ENCODE results near the gene SLC9A3.

The SLC9A3 gene

DNA sequence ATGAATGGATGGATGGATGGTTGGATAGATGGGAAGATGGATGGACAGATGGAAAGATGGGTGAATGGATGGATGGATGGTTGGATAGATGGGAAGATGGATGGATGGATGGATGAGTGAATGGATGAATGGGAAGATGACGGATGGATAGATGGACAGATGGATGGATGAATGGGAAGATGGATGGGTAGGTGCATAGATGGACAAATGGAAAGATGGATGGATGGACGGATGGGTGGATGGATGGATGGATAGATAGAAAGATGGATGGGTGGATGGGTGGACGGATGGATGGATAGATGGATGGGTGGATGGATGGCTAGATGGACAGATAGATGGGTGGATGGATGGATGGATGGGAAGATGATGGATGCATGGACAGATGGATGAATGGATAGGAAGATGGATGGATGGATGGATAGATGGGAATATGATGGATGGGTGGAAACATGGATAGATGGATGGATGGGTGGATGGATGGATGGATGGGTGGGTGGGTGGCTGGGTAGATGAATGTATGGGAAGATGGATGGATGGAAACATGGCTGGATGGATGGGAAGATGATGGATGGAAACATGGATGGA is 97.8 kb downstream of the SLC9A3 start:
- TF ChIP-seq, protein P1, sequence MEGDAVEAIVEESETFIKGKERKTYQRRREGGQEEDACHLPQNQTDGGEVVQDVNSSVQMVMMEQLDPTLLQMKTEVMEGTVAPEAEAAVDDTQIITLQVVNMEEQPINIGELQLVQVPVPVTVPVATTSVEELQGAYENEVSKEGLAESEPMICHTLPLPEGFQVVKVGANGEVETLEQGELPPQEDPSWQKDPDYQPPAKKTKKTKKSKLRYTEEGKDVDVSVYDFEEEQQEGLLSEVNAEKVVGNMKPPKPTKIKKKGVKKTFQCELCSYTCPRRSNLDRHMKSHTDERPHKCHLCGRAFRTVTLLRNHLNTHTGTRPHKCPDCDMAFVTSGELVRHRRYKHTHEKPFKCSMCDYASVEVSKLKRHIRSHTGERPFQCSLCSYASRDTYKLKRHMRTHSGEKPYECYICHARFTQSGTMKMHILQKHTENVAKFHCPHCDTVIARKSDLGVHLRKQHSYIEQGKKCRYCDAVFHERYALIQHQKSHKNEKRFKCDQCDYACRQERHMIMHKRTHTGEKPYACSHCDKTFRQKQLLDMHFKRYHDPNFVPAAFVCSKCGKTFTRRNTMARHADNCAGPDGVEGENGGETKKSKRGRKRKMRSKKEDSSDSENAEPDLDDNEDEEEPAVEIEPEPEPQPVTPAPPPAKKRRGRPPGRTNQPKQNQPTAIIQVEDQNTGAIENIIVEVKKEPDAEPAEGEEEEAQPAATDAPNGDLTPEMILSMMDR (IDR thresholded peaks at IDR 0.05; ENCODE audit: low read depth, low read length, missing control alignments) = no peak
- no peak overlapping the region for H3K4me3 ChIP-seq (replicated peaks; ENCODE audit: low read depth, low read length)
- DNase-seq (ENCODE audit: extremely low read depth, low read depth) = no peak

- no peak for DNase-seq (ENCODE audit: extremely low read depth, low read depth)
- H3K4me3 ChIP-seq (replicated peaks; ENCODE audit: low read depth, low read length) = no peak overlapping the region
- TF ChIP-seq, protein P1 (IDR thresholded peaks at IDR 0.05; ENCODE audit: low read depth, low read length, missing control alignments) = no peak
Measured at GRCh38 chr5:425714-426113, 98.5 kb downstream of the SLC9A3 start.

DNA sequence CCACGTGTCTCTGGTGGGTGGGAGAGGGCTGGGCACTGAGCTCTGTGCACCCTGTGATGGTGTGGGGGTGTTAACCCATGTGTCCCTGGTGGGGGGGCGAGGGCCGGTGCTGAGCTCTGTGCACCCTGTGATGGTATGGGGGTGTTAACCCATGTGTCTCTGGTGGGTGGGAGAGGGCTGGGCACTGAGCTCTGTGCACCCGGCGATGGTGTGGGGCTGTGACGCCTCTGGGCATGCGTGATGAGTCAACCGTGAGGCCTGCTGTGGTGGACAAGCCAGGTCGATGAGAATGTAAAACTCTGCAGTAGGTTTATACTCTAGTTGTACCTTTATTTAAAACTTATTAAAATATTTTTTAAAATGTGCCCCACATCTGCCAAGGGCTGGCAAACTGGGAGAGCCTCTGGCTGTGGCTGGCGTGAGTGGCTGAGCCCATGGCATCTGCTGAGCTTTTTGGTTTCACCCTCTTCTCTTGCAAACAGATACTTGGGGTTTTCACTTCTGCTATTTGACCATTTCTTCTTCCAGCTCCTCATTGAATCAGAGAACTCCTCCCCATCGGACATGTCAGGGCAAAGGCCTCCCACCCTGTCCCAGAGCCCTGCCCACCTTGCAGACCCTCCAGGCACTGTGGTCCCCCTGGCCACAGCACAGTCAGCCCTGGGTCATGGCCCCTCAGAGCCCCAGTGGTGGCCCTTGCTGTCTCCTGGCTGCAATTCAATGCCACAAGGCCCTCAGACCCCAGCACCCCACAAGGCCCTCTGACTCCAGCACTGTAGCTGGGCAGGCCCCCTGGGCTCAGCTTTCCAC is 99.7 kb downstream of the SLC9A3 start:
- H3K4me3 ChIP-seq (replicated peaks; ENCODE audit: low read depth, low read length) = no peak overlapping the region
- DNase-seq (ENCODE audit: extremely low read depth, low read depth) = no peak
- TF ChIP-seq, protein P1 (IDR thresholded peaks at IDR 0.05; ENCODE audit: low read depth, low read length, missing control alignments) = no peak

GRCh38 chr5:423626-424261 is 100.5 kb downstream of the SLC9A3 start:
- no peak overlapping the region for H3K4me3 ChIP-seq (replicated peaks; ENCODE audit: low read depth, low read length)
- TF ChIP-seq, protein P1 (IDR thresholded peaks at IDR 0.05; ENCODE audit: low read depth, low read length, missing control alignments) = no peak
- no peak for DNase-seq (ENCODE audit: extremely low read depth, low read depth)

- DNase-seq (ENCODE audit: extremely low read depth, low read depth) = no peak
- H3K4me3 ChIP-seq (replicated peaks; ENCODE audit: low read depth, low read length) = no peak overlapping the region
- TF ChIP-seq, protein P1 (IDR thresholded peaks at IDR 0.05; ENCODE audit: low read depth, low read length, missing control alignments) = no peak
Measured at GRCh38 chr5:423233-423565, 101.0 kb downstream of the SLC9A3 start.

DNA sequence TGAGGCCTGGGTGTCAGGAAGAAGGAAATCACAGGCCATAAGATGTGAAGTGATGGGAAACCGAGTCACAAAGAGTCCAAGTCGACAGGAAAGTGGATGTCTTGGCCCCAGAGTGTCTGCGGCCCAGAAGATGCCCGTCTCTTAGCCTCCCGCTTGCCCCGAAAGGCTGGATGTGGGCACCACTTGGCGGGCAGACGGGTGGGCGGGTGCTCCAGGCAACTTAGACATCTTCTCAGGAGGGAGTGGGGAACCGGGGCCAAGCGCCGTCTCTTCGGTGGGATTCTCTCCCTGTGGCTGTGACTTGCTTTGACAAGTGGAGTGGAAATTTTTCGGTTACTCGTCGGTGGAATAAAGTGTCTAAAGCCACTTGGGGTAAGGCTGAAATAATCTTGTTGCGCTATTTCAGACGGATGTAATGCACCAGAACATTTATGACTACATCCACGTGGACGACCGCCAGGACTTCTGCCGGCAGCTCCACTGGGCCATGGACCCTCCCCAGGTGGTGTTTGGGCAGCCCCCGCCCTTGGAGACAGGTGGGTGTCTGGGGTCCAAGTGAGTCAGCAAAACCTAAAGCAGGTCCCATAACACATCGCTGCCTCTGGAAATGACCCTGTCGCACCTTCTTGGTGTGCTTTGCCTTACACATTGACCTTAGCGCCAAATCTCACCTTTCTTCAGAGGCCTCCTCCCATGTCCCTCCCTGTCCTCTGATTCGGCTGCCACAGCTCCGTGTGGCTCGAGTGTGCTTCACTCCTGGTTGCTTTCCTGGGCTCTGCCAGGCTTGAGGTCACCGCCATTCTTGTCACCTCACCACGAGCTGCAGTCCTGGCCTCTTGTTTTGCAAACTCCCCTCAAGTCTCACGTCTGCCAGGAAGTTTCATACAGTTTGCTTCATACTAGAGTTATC is 101.7 kb downstream of the SLC9A3 start:
- DNase-seq (ENCODE audit: extremely low read depth, low read depth) = no peak
- H3K4me3 ChIP-seq (replicated peaks; ENCODE audit: low read depth, low read length) = no peak overlapping the region
- TF ChIP-seq, protein P1 (IDR thresholded peaks at IDR 0.05; ENCODE audit: low read depth, low read length, missing control alignments) = no peak

Measured in HFF-Myc (cell line).